T1000 (cell line): Measurements from ENCODE around the gene HARBI1.

Experiments used
- DNase-seq: peaks from one replicate; lab custom pipeline; 2025; ENCODE audit warnings: mixed read lengths; lab: John Stamatoyannopoulos, UW

HARBI1 gene

GRCh38 chr11:46617134-46617971 is at the start of gene HARBI1, which contains the start of gene ATG13:
Gene HARBI1, minus strand, starts transcription at chr11:46617227. Its CDS starts 990 bp downstream, at chr11:46616237.
Gene ATG13, plus strand, starts transcription at chr11:46617553. Its CDS starts 26,739 bp downstream, at chr11:46644292.
- DNase-seq = peak; percentile 71

- DNase-seq = no peak
Observed at GRCh38 chr11:46666516-46666915, 49.5 kb upstream of the HARBI1 start.

GRCh38 chr11:46665356-46665755 is 48.3 kb upstream of the HARBI1 start:
- no peak for DNase-seq

GRCh38 chr11:46664612-46665011 is 47.6 kb upstream of the HARBI1 start:
- DNase-seq = no peak

- no peak for DNase-seq
Observed at GRCh38 chr11:46663277-46663940, 46.4 kb upstream of the HARBI1 start.

GRCh38 chr11:46662366-46662765 is 45.3 kb upstream of the HARBI1 start:
- DNase-seq = no peak

GRCh38 chr11:46661836-46662235 is 44.8 kb upstream of the HARBI1 start:
- DNase-seq = no peak

GRCh38 chr11:46659908-46660307 is 42.9 kb upstream of the HARBI1 start:
- DNase-seq = no peak

GRCh38 chr11:46658259-46658658 is 41.2 kb upstream of the HARBI1 start:
- no peak for DNase-seq

GRCh38 chr11:46657186-46657585 is 40.2 kb upstream of the HARBI1 start:
- DNase-seq = no peak

GRCh38 chr11:46655631-46656030 is 38.6 kb upstream of the HARBI1 start:
- no peak for DNase-seq

GRCh38 chr11:46649180-46649738 is 32.2 kb upstream of the HARBI1 start:
- DNase-seq = peak; percentile 38

- DNase-seq = no peak
Observed at GRCh38 chr11:46643986-46644385, 27.0 kb upstream of the HARBI1 start.

- no peak for DNase-seq
Observed at GRCh38 chr11:46643531-46643930, 26.5 kb upstream of the HARBI1 start.

GRCh38 chr11:46642627-46643335 is 25.8 kb upstream of the HARBI1 start:
- no peak for DNase-seq

- DNase-seq = no peak
Observed at GRCh38 chr11:46641639-46642038, 24.6 kb upstream of the HARBI1 start.

- no peak for DNase-seq
Observed at GRCh38 chr11:46640036-46640788, 23.2 kb upstream of the HARBI1 start.

GRCh38 chr11:46639197-46639839 is 22.3 kb upstream of the HARBI1 start:
- no peak for DNase-seq

GRCh38 chr11:46637546-46637945 is 20.5 kb upstream of the HARBI1 start:
- no peak for DNase-seq

GRCh38 chr11:46635557-46636139 is 18.6 kb upstream of the HARBI1 start:
- DNase-seq = no peak
